D721Med (cell line): ENCODE results near the gene PNMA6E.

Experiments
- DNase-seq: peaks from one replicate; pipeline ENCODE4 v3.0.0; 2011; ENCODE audit warnings: low spot score; ENCODE audit not compliant: insufficient read length
- FAIRE-seq: peaks from 2 replicates; lab custom pipeline; 2011; peaks lifted over from hg19 to GRCh38; lab: Jason Lieb, UNC
- TF ChIP-seq, protein P1 (sequence below): IDR thresholded peaks from 2 replicates; pipeline ENCODE4 v1.5.1; 2012; ENCODE audit warnings: mild to moderate bottlenecking, control low read depth; ENCODE audit not compliant: insufficient read depth; ENCODE audit errors: missing control alignments

Gene PNMA6E

DNA sequence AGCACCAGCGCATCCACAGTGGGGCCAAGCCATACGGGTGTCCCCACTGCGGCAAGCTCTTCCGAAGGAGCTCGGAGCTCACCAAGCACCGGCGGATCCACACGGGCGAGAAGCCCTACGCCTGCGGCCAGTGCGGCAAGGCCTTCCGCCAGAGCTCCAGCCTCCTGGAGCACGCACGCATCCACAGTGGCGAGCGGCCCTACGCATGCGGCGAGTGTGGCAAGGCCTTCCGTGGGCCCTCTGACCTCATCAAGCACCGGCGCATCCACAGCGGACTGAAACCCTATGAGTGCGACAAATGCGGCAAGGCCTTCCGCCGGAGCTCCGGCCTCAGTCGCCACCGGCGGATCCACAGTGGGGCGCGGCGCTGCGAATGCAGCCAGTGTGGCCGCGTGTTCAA is 53.6 kb downstream of the PNMA6E start:
- FAIRE-seq (no peak), DNase-seq (no peak)
- TF ChIP-seq, protein P1, sequence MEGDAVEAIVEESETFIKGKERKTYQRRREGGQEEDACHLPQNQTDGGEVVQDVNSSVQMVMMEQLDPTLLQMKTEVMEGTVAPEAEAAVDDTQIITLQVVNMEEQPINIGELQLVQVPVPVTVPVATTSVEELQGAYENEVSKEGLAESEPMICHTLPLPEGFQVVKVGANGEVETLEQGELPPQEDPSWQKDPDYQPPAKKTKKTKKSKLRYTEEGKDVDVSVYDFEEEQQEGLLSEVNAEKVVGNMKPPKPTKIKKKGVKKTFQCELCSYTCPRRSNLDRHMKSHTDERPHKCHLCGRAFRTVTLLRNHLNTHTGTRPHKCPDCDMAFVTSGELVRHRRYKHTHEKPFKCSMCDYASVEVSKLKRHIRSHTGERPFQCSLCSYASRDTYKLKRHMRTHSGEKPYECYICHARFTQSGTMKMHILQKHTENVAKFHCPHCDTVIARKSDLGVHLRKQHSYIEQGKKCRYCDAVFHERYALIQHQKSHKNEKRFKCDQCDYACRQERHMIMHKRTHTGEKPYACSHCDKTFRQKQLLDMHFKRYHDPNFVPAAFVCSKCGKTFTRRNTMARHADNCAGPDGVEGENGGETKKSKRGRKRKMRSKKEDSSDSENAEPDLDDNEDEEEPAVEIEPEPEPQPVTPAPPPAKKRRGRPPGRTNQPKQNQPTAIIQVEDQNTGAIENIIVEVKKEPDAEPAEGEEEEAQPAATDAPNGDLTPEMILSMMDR = no peak
